Subcutaneous adipose tissue (tissue), 4 donors: ENCODE measurements around the gene PLD3. TPM values are rescaled to one million over a fixed set of nuclear protein-coding genes. Genes with fewer than 3 reads are reported as not detected.

Experiments
- CTCF ChIP-seq: fragments of 450-650 bp; IDR thresholded peaks from one replicate; pipeline ENCODE4 v1.5.1; 2016; ENCODE audit warnings: low read depth, mild to moderate bottlenecking, control low read depth, antibody characterized with exemption, moderate library complexity
- total RNA-seq, 4 donors: library from RNA; depleted of rRNA; stranded (reverse); fragments of >200 nt; gene quantifications; one replicate each; pipeline ENCODE4 v1.1.0, GENCODE V29; 2016

The PLD3 gene
- total RNA-seq, 4 donors from 2014 or later: 142 to 1,114 (median 314) TPM

GRCh38 chr19:40321076-40321475 lies 27.4 kb upstream of the PLD3 start:
- no peak for TF ChIP-seq CTCF

GRCh38 chr19:40321566-40322270 lies 26.8 kb upstream of the PLD3 start:
- no peak for TF ChIP-seq CTCF

GRCh38 chr19:40322271-40322610 lies 26.3 kb upstream of the PLD3 start:
- no peak for TF ChIP-seq CTCF

- TF ChIP-seq CTCF: no peak
Measured at GRCh38 chr19:40322951-40323615, 25.4 kb upstream of the PLD3 start.

- no peak for TF ChIP-seq CTCF
Measured at GRCh38 chr19:40323705-40324104, 24.8 kb upstream of the PLD3 start.

- no peak for TF ChIP-seq CTCF
Measured at GRCh38 chr19:40326201-40326600, 22.3 kb upstream of the PLD3 start.

GRCh38 chr19:40331052-40331451 lies 17.4 kb upstream of the PLD3 start:
- no peak for TF ChIP-seq CTCF
